Right renal cortex interstitium (tissue), 3 donors: ENCODE measurements around the gene GRAPL. TPM values are rescaled to one million over a fixed set of nuclear protein-coding genes. Genes with fewer than 3 reads are reported as not detected.
"Not testable (repeated sequence)": the region's sequence is repeated elsewhere in the genome, so short reads cannot be mapped to it uniquely, and the experiment has no call there.

Source experiments
- DNase-seq, 3 donors: peaks; one replicate each; pipeline ENCODE4 v3.0.0-alpha.2; 2013; ENCODE audit warnings: low read depth in 3 of 3, low spot score in 2 of 3
- polyA plus RNA-seq, 3 donors: library from polyadenylated mRNA; unstranded; fragments of 120-200 nt; gene quantifications; one replicate each; pipeline ENCODE4 v1.2.1, GENCODE V29; 2013; ENCODE audit not compliant: insufficient read length in 3 of 3

GRAPL gene
- polyA plus RNA-seq, 3 donors: 1.00 to 3.2 (median 2.5) TPM

DNA sequence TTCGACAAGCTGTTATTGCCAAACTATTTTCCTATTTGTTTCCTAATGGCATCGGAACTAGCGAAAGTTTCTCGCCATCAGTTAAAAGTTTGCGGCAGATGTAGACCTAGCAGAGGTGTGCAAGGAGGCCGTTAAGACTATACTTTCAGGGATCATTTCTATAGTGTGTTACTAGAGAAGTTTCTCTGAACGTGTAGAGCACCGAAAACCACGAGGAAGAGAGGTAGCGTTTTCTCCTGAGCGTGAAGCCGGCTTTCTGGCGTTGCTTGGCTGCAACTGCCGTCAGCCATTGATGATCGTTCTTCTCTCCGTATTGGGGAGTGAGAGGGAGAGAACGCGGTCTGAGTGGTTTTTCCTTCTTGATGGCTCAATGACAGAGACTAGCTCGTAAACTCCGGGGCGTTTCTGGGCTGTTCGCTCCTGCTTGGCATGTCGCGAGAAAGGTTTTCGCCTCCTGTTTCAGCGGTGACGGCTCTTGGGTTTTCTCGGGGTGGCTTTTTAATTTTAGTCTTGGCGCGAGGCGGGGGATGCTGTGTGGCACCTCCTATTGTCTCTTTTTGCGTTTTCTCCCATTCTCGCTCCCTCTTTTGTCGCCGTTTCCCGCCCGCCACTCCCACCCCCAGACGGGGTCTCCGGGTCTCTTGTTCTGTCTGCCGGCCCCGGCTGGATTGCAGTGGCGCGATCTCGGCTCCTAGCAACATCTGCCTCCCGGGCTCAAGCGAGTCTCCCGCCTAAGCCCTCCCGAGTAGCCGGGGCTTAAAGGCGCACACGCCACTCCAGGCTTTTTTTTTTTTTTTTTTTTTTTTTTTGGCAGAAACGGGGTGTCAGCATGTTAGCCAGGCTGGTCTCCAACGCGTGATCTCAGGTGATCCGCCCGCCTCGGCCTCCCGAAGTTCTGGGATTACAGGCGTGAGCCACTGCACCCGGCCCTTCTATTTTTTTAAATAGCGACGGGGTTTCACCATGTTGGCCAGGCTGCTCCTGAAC, 60.8 kb downstream of the GRAPL start:
- not testable (repeated sequence) for DNase-seq

DNA sequence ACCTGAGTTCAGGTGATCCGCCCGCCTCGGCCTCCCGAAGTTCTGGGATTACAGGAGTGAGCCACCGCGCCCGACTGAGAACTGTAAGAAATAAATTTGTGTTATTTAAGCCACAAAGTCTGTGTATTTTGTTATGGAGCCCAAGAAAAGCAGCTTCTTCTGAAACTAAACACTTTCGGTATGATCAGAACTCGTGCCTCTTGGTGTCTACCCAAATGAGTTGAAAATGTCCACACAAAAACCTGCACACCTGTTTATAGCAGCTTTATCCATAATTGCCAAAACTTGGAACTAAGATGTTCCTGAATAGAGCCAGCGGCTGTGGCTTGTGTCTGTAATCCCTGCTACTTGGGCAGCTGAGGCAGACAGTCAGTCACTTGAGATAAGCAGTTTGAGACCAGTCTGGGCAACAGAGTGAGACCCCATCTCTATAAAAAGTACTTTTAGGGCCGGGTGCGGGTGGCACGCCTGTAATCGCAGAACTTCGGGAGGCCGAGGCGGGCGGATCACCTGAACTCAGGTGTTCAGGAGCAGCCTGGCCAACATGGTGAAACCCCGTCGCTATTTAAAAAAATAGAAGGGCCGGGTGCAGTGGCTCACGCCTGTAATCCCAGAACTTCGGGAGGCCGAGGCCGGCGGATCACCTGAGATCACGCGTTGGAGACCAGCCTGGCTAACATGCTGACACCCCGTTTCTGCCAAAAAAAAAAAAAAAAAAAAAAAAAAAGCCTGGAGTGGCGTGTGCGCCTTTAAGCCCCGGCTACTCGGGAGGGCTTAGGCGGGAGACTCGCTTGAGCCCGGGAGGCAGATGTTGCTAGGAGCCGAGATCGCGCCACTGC, 61.7 kb downstream of the GRAPL start:
- not testable (repeated sequence) for DNase-seq

DNA sequence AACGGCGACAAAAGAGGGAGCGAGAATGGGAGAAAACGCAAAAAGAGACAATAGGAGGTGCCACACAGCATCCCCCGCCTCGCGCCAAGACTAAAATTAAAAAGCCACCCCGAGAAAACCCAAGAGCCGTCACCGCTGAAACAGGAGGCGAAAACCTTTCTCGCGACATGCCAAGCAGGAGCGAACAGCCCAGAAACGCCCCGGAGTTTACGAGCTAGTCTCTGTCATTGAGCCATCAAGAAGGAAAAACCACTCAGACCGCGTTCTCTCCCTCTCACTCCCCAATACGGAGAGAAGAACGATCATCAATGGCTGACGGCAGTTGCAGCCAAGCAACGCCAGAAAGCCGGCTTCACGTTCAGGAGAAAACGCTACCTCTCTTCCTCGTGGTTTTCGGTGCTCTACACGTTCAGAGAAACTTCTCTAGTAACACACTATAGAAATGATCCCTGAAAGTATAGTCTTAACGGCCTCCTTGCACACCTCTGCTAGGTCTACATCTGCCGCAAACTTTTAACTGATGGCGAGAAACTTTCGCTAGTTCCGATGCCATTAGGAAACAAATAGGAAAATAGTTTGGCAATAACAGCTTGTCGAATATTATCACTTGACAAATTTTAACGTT, 62.5 kb downstream of the GRAPL start:
- not testable (repeated sequence) for DNase-seq

DNA sequence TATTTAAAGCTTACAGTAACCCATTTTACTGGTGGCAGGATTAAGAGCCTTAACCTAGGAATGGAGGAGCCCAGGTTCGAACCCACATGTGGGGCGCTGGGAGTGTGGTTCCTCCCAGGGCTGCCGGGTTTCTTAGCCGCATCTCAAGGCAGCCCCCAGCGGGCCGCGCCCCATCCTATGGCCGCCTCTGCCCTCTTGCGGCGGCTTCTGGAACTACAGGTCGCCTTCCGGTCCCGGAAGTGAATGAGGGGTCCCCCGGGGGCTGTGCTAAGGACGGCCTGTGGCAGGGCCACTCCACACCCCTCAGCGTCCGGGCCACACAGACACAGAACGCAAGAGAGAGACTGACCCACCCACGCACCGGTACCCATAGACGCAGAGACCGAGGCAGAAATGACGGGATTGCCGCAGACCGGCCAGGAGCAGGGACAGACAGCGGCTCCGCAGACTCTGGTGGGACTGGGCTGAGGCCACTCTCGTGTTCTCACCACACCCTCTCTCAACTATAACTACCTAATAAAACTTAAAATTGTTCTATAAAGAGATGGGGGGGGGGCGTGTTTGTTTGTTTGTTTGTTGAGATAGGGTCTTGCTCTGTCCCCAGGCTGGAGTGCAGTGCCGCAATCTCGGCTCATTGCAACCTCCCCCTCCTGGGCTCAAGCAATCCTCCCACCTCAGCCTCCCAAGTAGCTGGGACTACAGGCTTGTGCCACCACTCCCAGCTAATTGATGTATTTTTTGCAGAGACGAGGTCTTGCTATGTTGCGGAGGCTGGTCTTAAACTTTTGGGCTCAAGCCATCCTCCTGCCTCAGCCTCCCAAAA, 69.2 kb downstream of the GRAPL start:
- DNase-seq: not testable (repeated sequence)

DNA sequence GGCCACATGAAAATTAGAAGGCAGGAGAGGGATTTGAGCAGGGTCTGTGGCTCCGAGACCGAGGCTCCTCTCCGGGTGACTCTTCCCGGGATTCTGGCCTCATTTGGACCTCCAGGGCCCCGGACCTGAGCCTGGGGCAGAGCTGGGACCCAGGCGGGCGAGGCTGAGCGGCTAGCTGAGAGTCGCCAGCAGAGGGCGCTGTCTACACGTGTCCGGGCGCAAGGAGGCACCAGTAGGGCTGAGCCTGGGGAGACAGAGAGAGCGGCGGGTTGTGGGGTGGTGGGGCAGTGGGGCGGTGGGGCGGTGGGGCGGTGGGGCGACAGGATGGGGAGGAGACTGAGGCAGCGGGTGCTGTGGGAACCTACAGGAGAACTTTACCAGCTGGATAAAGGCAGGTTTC, 75.1 kb downstream of the GRAPL start:
- DNase-seq: not testable (repeated sequence)

DNA sequence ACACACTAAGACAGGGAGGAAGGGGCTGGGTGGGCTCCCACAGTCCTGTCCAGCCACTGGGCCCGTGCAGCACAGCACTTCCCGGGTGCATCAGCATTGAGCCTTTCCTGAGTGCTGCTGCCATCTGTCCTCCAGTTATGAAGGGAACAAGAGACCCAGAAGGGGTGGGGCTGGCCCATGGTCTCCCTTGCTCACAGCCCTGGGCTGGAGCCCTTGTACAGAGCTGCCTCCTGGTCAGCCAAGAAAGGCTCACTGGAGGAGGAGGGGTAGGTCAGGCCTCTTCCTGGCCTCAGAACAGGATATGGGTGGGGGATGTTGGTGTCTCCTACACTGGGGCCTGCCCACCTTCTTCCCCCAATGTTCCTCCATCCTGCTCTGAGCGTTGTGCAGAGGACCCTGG, 76.0 kb downstream of the GRAPL start:
- DNase-seq: not testable (repeated sequence)

Other genes with a start within 250 kb of the GRAPL start
- under 1 TPM; 0.18 to 0.54 (median 0.42) TPM for gene SLC5A10, start 175.4 kb upstream of the GRAPL start, polyA plus RNA-seq
- 1 to 10 TPM; 5.8 to 7.1 (median 5.9) TPM for gene FAM83G, start 122.8 kb upstream of the GRAPL start, polyA plus RNA-seq
- 1 to 10 TPM; 5.0 to 7.6 (median 5.7) TPM for gene GRAP, start 80.6 kb upstream of the GRAPL start, polyA plus RNA-seq
- gene EPN2, start 109.8 kb downstream of the GRAPL start, polyA plus RNA-seq: 10 to 100 TPM; 44.8 to 49.6 (median 48.2) TPM
- 10 to 100 TPM; 30.7 to 33.3 (median 31.7) TPM for gene B9D1, start 235.1 kb downstream of the GRAPL start, polyA plus RNA-seq